Spinal cord (tissue), 10 donors: ENCODE data around the gene GPI. TPM values are rescaled to one million over a fixed set of nuclear protein-coding genes. Genes with fewer than 3 reads are reported as not detected.
"Not testable (repeated sequence)": the region's sequence is repeated elsewhere in the genome, so short reads cannot be mapped to it uniquely, and the experiment has no call there.

Experiments
- DNase-seq, 6 donors: peaks; one replicate each; pipeline versions ENCODE4 v3.0.0 to v3.0.0-alpha.2; 2013 to 2015; ENCODE audit warnings: low spot score in 6 of 6, low read depth in 4 of 6
- H3K27ac ChIP-seq: one replicate; pipeline ENCODE4 v1.5.1; 2013; ENCODE audit warnings: low read depth, low read length, control low read depth
- H3K27me3 ChIP-seq: one replicate; pipeline ENCODE4 v1.6.1; 2013; ENCODE audit warnings: low read length; ENCODE audit not compliant: control insufficient read depth, insufficient read depth
- H3K36me3 ChIP-seq: one replicate; pipeline ENCODE4 v1.6.1; 2013; ENCODE audit warnings: low read length; ENCODE audit not compliant: control insufficient read depth, insufficient read depth
- H3K4me1 ChIP-seq: one replicate; pipeline ENCODE4 v1.6.1; 2013; ENCODE audit warnings: low read length; ENCODE audit not compliant: control insufficient read depth, insufficient read depth
- H3K4me3 ChIP-seq: one replicate; pipeline ENCODE4 v1.5.1; 2013; ENCODE audit warnings: low read depth, low read length, control low read depth
- H3K9me3 ChIP-seq: one replicate; pipeline ENCODE4 v1.6.1; 2013; ENCODE audit warnings: low read length; ENCODE audit not compliant: control insufficient read depth, insufficient read depth
- WGBS: methylation state at CpG from one replicate; pipeline ENCODE4 v1.1.5; 2013; ENCODE audit warnings: missing lambda C conversion rate; ENCODE audit not compliant: insufficient coverage; 5-methylcytosine and 5-hydroxymethylcytosine counted together
- polyA plus RNA-seq, 2 donors: library from polyadenylated mRNA; unstranded; fragments of 120-200 nt; gene quantifications; one replicate each; pipeline ENCODE4 v1.2.1, GENCODE V29; 2013; ENCODE audit not compliant: insufficient read length in 2 of 2
- total RNA-seq, 2 donors: library from RNA; depleted of rRNA in 1 of 2; stranded (reverse); fragments of 120-200 nt in 1 of 2; fragments of >200 nt in 1 of 2; gene quantifications; one replicate each; pipeline versions ENCODE4 v1.2.3 to v1.2.4, GENCODE V29; 2013 to 2014
- donor health status: healthy.

The GPI gene
- total and polyA plus RNA-seq, 4 donors, result 153 to 334 (median 224) TPM

- Histone ChIP-seq H3K36me3 (peaks cover 98% of the 10 kb centered on the region), H3K9me3 (no peaks in the 10 kb centered on the region), H3K4me1 (no peaks in the 10 kb centered on the region), H3K27me3 (no peaks in the 10 kb centered on the region), H3K27ac (no peak overlapping the region), H3K4me3 (no peak overlapping the region)
- WGBS, result 89% methylated on average over 9 of the region's 11 CpGs
- no peak for DNase-seq
Measured at GRCh38 chr19:34393031-34393430, 28.0 kb downstream of the GPI start.

- no peak overlapping the region for H3K4me3 ChIP-seq
- 73% methylated on average over 14 of the region's 14 CpGs for WGBS
Measured at GRCh38 chr19:34393629-34394028, 28.6 kb downstream of the GPI start.

GRCh38 chr19:34397853-34398252, 32.9 kb downstream of the GPI start:
- Histone ChIP-seq H3K4me3 (no peak overlapping the region), H3K27ac (no peak overlapping the region), H3K9me3 (no peaks in the 10 kb centered on the region), H3K27me3 (no peaks in the 10 kb centered on the region), H3K36me3 (peaks cover 88% of the 10 kb centered on the region), H3K4me1 (no peaks in the 10 kb centered on the region)
- no CpG with 5 or more reads among the region's 1 CpG for WGBS
- DNase-seq, result no peak

More at GRCh38 chr19:34393629-34394028, 28.6 kb downstream of the GPI start:
- H3K9me3 ChIP-seq, result no peaks in the 10 kb centered on the region
- no peaks in the 10 kb centered on the region for H3K4me1 ChIP-seq
- DNase-seq, result no peak
- H3K27ac ChIP-seq, result no peak overlapping the region
- H3K27me3 ChIP-seq, result no peaks in the 10 kb centered on the region
- H3K36me3 ChIP-seq, result peaks cover 98% of the 10 kb centered on the region

- Histone ChIP-seq H3K4me3 (no peak overlapping the region), H3K36me3 (peaks cover 68% of the 10 kb centered on the region), H3K27ac (no peak overlapping the region), H3K9me3 (no peaks in the 10 kb centered on the region), H3K27me3 (no peaks in the 10 kb centered on the region), H3K4me1 (peaks cover 2% of the 10 kb centered on the region)
- WGBS, result 86% methylated on average over 7 of the region's 9 CpGs
- no peak for DNase-seq
Measured at GRCh38 chr19:34399886-34400285, 34.9 kb downstream of the GPI start.

DNA sequence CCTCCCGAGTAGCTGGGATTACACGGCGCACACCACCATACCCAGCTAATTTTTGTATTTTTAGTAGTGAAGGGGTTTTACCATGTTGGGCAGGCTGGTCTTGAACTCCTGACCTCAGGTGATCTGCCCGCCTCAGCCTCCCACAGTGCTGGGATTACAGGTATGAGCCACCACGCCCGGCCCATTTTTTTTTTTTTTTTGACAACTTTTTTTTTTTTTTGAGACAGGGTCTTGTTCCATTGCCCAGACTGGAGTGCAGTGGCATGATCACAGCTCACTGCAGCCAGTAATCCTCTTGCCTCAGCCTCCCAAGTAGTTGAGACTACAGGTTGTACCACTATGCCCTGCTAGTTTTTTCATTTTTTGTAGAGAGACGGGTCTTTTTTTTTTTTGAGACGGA, 35.8 kb downstream of the GPI start:
- WGBS, result 95% methylated on average over 3 of the region's 8 CpGs
- H3K4me3 ChIP-seq, H3K9me3 ChIP-seq, H3K27ac ChIP-seq, H3K27me3 ChIP-seq, DNase-seq: not testable (repeated sequence)
- Histone ChIP-seq H3K36me3 (peaks cover 59% of the 10 kb centered on the region), H3K4me1 (peaks cover 11% of the 10 kb centered on the region)

DNA sequence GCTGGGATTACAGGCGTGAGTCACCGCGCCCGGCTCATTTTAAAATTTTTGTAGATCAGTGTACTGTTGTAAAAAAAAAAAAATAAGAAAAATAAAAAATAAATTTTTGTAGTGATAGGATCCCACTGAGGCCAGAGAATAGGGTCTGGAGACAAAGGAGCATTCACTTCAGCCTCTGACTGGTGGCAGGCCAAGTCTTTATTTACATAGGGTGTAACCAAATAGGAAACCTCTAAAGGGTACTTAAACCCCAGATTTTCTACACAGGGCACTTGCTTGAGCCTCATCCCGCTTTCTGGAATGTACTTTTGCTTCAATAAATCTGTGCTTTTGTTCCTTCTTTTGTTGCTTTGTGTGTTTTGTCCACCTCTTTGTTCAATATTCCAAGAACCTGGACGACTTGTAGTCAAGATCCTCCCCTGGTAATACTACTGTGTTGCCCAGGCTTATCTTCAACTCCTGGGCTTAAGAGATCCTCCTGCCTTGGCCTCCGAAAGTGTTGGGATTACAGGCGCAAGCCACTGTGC, 37.1 kb downstream of the GPI start:
- no peak for DNase-seq
- Histone ChIP-seq H3K9me3 (no peaks in the 10 kb centered on the region), H3K27ac (no peak overlapping the region), H3K36me3 (peaks cover 46% of the 10 kb centered on the region), H3K4me1 (peaks cover 11% of the 10 kb centered on the region), H3K4me3 (no peak overlapping the region), H3K27me3 (no peaks in the 10 kb centered on the region)
- 80% methylated on average over 2 of the region's 8 CpGs for WGBS

DNA sequence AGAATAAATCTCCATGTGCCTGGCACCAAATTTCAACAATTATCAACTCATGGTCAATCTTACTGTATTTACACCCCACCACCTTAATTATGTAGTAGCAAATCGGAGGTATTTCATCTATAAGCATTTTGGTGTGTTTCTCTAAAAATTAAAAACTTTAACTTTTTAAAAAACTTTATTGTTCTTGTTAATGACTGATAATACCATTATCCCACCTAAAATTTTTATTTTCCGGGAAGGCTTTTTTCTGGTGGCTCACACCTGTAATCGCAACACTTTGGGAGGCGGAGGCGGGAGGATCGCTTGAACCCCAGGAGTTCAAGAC, 38.8 kb downstream of the GPI start:
- 70% methylated on average over 2 of the region's 6 CpGs for WGBS
- Histone ChIP-seq H3K4me3 (peak overlapping the region; percentile 73), H3K36me3 (peaks cover 31% of the 10 kb centered on the region), H3K4me1 (peaks cover 11% of the 10 kb centered on the region), H3K27ac (no peak overlapping the region), H3K27me3 (no peaks in the 10 kb centered on the region), H3K9me3 (no peaks in the 10 kb centered on the region)
- no peak for DNase-seq

- Histone ChIP-seq H3K27ac (no peak within 1 kb of the TSS), H3K36me3 (peaks cover 31% of the 10 kb centered on the region), H3K4me3 (peak within 1 kb of the TSS; percentile 73), H3K9me3 (no peaks in the 10 kb centered on the region), H3K4me1 (peaks cover 11% of the 10 kb centered on the region), H3K27me3 (no peaks in the 10 kb centered on the region)
- WGBS, result under 1% methylated on average over 68 of the region's 69 CpGs
- peak; percentile 70 to 98 (median 80) for DNase-seq
Measured at GRCh38 chr19:34404109-34404909, 39.3 kb downstream of the GPI start, which contains the start of gene PDCD2L. TSS of gene PDCD2L (plus strand) at chr19:34404399. CDS start at chr19:34404431, 32 bp downstream.

- Histone ChIP-seq H3K36me3 (peaks cover 20% of the 10 kb centered on the region), H3K27me3 (no peaks in the 10 kb centered on the region), H3K4me1 (peaks cover 11% of the 10 kb centered on the region), H3K9me3 (no peaks in the 10 kb centered on the region), H3K4me3 (no peak overlapping the region), H3K27ac (no peak overlapping the region)
- WGBS, result no CpG with 5 or more reads among the region's 13 CpGs
- no peak for DNase-seq
Measured at GRCh38 chr19:34405892-34406660, 41.1 kb downstream of the GPI start.
